GM10847 (cell line): ENCODE measurements around the gene CSTA.

Source experiments
- POLR2A ChIP-seq: IDR thresholded peaks from 2 replicates; pipeline ENCODE4 v1.6.1; 2011; ENCODE audit not compliant: insufficient read length; ENCODE audit errors: extremely low read depth

CSTA gene

DNA sequence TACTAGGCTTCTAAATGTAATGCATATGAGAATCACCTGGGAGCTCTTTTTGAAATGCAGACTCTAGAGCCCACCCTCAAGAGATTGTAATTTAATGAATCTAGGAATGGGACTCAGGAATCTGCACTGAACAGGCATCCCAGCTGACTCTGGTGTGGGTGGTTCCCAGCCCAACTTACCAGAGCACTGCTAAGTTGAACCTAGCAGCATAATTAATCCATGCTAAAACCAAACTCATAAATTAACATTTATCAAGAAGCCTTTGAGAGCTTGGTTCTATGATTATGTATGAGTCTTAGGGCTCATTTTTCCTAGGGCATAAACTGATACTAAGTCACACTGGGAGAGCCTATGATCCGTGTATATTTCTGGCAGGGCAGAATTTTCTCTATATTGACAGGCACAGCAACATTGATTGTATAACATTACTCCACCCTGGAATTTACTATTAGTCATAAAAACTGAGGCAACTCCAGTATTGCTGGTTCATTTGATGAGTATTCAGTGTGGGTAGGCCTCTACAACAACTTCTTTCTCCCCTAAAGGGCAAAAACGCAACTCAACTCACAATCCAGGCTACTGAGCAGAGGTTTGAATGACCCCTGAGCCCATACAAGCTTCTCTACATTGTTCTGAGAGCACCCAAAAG, 10.7 kb upstream of the CSTA start:
- no peak for TF ChIP-seq POLR2A

DNA sequence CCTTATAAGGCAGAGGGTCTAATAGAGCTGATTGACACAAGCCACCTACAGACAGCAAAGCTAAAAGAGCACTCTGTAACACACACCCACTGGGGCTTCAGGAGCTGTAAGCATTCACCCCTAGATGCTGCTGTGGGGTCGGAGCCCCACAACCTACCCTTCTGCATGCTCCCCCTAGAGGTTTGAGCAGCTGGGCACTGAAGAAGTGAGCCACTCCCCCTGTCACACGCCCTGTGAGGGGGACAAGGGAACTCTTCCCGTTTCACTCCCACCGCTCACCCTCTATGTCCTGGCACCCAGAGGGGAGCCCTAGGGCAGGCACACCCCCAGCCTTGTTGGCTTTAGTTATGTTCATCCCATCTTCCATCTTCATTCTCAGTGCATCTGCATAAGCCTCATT, 9.4 kb upstream of the CSTA start:
- no peak for TF ChIP-seq POLR2A

DNA sequence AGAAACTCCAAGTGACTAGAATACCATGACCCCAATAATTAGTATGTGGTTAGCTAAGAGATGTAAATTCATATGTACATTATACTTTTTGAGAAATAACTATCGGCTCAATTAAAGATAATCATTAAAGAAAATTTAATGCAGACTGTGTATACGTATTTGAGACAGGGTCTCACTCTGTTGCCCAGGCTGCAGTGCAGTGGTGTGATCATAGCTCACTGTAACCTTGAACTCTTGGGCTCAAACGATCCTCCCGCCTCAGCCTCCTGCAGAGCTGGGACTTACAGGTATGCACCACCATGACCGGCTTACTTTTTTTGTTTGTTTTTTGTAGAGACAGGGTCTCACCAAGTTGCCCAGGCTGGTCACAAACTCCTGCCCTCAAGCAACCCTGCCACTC, 8.7 kb upstream of the CSTA start:
- no peak for TF ChIP-seq POLR2A

DNA sequence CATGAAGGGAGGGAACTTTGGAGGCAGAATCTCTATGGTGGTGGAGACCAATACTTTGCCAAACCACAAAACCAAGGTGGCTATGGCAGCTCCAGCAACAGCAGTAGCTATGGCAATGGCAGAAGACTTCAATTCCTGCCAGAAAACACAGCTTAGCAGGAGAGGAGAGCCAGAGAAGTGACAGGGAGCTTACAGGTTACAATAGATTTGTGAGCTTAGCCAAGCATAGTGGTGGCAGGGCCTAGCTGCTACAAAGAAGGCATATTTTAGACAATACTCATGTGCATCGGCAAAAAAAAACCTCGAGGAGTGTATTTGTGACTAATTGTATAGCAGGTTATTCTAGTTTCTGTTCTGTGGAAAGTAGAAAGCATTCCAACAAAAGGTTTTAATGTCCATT, 6.4 kb upstream of the CSTA start:
- TF ChIP-seq POLR2A = no peak

DNA sequence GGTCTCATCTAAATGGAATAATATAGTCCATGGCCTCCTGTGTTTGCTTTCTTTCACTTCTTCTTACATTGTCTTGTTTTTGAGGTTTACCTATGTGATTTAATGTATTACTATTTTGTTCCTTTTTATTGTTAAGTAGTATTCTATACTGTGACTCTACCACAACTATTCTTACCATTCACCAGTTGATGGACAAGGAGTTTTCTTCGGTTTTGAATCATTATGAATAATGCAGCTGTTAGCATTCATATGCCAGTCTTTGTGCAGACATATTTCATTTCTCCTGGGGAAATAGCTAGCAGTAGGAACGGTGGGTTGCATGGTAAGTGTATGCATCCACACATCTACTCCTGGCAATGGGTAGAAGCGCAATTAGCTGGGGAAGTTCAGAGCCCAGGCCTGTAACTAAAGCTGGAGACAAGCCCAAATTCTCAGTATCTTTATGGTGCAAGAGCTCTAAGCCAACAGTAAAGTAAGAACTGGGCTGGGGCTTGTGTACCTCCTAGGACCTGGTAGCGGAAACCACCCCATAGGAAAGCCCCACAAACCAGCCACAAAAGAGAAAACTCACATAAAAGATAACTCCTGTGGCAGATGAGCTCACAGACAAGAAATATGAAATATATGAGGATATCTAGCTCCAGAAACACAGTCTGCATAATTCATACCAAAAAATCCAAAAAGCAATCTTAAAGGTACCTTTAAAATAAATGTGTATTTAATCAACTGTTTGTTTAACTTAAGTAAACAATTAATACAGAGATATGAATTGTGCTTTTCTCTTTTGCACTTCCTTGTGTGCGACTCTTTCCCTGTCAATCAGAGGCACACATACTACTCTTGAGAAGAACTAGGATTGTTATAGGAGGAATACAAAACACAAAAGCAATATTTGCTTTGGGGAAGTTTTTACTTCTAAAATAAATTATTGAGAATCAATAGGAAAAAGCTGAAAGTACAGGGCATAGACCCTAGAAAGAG, 2.7 kb upstream of the CSTA start:
- no peak for TF ChIP-seq POLR2A

DNA sequence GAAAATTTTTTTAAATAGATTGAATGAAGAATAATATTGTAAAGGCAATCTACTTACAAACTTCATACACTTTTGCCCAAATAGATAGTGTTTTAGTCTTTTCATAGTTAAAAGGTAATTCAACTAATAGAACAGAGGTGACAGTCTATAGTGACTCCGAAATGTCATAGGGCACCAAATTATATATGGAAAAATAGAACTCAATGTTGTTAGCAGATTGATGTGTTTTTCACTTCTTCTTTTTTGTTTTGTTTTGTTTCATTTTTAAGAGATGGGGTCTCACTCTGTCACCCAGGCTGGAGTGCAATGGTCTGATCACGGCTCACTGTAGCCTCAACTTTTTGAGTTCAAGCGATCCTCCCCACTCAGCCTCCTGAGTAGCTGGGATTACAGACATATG, 721 bp downstream of the CSTA start:
- no peak for TF ChIP-seq POLR2A

DNA sequence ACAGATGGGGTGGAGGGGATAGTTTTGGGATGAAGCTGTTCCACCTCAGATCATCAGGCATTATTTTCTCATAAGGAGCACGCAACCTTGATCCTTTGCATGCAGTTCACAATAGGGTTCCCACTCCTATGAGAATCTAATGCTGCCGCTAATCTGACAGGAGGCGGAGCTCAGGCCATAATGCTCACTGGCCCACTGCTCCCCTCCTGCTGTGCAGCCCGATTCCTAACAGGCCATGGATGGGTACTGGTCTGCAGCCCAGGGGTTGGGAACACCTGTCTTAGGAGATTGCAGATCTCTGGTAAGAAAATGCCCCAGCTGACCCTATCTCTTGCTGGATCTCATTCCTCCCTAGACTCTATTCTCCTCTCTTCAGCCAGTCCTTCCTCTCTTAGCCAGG, 6.8 kb downstream of the CSTA start:
- no peak for TF ChIP-seq POLR2A

DNA sequence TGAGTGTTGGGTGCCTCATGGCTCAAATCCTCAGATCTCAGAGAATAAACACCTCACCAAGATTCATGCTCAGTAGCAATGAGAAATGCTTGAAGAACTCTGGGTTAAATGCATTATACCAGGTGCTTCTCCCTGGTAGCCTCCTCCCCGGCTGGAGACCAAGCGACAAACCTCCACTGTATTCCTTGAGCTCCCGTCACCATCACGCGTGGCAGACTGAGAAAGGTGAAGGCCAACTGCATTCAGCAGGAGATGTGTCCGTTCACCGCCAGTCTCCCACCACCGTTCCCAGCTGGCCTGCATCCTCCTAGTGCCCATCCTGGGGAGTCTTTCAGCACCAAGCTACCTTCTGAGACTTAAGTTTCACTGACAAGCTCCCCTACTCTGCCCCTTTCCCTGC, 7.5 kb downstream of the CSTA start:
- TF ChIP-seq POLR2A = no peak

DNA sequence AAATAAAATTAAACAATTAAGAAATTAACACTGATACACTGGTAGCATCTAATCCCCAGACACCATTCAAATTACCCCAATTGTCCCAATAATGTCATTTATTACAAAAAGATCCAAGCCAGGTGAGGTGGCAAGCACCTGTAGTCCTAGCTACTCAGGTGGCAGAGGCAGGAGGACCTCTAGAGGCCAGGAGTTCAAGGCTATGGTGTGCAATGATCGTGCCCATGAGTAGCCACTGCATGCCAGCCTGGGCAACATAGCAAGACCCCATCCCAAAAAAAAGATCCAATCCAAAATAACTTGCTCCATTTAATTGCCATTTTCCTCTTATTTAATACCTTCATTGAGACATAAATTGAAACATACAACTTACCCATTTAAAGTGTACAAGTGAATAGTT, 17.8 kb downstream of the CSTA start:
- TF ChIP-seq POLR2A = no peak

DNA sequence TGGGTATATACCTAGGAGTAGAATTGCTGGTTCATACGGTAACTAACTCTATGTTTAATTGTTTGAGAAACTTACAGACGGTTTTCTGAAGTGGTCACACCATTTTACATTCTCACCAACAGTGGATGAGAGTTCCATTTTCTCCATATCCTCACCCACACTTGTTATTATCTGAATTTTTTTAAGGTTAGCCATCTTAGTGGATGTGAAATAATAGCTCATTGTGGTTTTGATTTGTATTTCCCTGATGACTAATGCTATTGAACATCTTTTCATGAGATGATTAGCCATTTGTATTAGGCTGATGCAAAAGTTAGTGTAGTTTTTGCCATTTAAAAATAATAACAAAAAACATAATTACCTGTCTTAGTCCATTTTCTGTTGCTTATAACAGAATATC, 18.6 kb downstream of the CSTA start:
- no peak for TF ChIP-seq POLR2A

DNA sequence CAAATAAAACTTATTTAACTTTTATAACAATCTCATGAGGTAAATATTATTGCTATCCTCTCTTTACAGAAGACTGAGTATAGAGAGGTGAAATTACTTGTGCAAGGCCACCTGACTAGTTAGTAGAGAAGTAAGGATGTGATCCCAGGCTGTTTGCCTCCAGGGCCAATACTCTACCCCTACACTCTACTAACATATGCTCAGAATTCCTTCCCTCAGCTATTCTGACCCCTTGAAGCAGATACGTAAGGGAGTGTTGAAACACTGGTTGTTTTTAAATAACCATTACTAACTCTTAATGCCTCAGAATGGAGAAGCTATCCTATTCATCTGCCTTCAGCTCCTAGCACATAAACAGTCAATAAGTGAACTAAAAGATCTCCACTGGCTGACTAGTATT, 24.1 kb downstream of the CSTA start:
- TF ChIP-seq POLR2A = no peak

DNA sequence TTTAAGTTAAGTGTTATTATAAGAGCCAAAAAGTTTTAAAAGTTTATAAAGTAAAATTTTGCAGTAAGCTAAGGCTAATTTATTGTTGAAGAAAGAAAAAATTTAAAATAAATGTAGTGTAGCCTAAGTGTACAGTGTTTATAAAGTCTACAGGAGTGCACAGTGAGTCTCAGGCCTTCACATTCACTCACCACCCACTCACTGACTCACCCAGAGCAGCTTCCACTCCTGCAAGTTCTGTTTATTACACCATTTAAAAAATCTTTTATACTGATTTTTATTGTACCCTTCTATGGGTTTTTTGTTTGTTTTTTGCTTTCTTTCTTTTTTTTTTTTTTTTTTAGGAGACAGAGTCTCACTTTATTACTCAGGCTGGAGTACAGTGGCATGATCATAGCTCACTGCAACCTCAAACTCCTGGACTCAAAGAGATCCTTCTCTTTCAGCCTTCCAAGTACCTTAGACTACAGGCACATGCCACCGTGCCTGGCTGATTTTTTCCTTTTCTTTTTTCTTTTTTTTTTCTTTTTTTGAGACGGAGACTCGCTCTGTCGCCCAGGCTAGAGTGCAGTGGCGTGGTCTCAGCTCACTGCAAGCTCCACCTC, 25.9 kb downstream of the CSTA start:
- no peak for TF ChIP-seq POLR2A

DNA sequence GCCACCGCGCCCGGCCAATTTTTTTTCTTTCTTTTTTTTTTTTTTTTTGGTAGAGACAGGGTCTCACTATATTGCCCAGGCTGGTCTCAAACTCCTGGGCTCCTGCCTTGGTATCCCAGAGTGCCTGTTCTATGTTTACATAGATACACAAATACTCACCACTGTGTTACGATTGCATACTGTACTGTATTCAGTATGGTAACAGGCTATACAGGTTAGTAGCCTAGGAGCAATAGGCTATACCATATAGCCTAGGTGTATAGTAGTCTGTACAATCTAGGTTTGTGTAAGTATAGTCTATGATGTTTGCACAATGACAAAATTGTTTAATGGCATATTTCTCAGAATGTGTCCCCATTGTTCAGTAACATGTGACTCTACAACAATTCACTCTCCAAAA, 26.6 kb downstream of the CSTA start:
- TF ChIP-seq POLR2A = no peak

DNA sequence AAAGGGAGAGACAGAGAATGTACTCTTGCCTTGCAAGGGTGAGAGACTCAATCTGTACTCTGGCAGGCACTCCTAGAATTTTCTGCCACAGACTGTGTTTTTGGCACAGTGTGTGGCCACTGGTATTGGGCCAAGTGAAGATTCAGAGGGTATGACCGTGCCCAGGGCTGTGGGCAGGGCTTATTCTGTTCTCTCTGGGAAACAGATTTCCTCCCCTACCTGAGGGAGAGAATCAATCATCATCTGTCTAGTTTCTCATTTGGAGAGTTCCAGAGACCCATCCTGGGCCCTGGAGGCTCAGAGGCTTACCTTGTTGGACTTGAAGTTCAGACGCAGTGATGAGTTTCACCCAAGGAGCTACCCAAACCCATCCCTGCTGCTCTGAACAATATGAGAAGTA, 28.2 kb downstream of the CSTA start:
- no peak for TF ChIP-seq POLR2A

DNA sequence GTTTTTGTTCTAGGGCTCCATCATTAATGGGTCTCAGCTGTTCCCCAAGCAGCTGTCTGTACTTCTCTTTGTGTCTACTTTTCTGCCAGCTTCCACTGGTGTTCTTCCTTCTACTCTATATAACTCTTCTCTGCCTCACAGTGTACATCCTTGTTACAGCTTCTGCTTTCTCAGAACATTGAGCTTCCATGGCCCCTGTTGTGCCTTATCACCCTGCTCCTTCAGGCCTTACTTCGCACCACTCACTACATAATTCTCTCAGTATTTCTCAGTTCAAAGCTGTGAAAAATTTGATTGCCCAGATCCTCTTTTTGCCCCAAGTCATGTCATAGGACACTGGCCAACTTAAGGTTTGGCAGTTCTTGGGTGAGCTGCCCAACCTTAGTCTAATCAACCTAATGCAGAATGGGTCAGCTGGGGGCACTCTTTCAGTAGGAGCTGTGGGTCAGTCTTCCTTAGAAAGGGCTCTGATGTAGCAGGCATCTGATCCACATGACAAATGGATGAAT, 28.9 kb downstream of the CSTA start:
- no peak for TF ChIP-seq POLR2A

DNA sequence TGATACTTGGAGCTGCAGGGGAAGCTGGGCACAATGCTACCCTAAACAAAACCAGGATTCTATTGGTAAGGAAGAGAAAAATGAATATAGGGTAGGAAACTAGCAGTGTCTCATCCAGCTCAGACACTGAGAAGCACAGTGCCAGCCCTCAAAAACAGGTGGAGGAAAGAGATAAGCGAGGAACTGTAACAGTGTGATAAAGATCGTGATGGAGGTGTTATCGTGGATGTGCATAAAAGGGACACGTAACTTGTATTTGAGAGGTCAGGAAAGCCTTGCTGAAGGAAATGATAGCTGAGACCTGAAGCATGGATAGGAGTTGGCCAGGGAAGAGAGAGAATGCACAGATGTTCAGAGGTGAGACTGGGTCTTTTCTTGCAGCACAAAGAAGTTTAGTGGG, 30.6 kb downstream of the CSTA start:
- TF ChIP-seq POLR2A = no peak
